ENCODE measurements around the gene NUDT3. TPM values are rescaled to one million over a fixed set of nuclear protein-coding genes. Genes with fewer than 3 reads are reported as not detected.

Gene NUDT3
- total and polyA plus RNA-seq, 9 of the 15 experiments (the other 6 are each of a cell fraction or from before 2014, with no cell fraction given): 5.4 to 81.2 (median 56.4) TPM

DNA sequence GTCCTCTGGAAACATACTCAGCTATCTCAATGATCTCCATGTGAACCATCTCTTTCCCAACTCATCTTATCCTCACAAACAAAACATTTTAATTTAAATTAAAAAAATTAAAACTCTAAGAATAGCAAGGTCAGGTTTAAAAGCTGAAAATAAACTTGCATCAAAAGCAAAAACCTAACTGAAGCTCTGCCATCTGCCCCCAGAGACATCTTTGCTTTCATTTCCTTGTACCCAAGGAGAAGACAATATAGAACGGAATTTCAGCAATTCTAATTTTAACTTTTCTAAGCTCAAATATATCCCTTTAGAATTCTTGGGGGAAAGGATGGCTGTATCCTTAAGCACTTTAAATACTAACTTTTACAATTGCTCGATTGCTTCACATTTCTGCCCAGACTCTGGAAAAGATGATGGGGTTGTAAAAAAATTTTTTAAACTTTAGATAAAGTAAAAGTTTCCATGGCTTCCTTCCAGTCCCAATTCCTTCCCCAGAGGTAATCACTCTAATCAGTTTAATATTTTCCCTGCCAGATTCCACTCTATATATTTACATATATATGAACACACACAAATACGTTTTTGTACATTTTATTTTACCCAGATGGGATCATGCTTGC, 74.5 kb downstream of the NUDT3 start (continued):
- TF ChIP-seq SMAD3 (CRISPR knock-in tag; conservative IDR thresholded peaks at IDR 0.05) (no peak), SIN3A (IDR thresholded peaks at IDR 0.05; ENCODE audit: borderline replicate concordance in 2 of 2, control insufficient read depth in 1 of 2, low read depth in 2 of 2, low read length in 2 of 2) (no peak), ZNF316 (IDR thresholded peaks at IDR 0.05) (0 out of 2 replicates have a peak, but pooled peaks have one; percentile 36), CEBPG (CRISPR knock-in tag; IDR thresholded peaks at IDR 0.05) (no peak), CEBPG (tag; conservative IDR thresholded peaks at IDR 0.05 in 1 of 2, IDR thresholded peaks at IDR 0.05 in 1 of 2) (0 out of 4 replicates have a peak, but pooled peaks of 1 of the 2 experiments have one; percentile 37), STAT5B (CRISPR knock-in tag; IDR thresholded peaks at IDR 0.05) (0 out of 2 replicates have a peak, but pooled peaks have one; percentile 4)
- TF ChIP-seq, protein P1, sequence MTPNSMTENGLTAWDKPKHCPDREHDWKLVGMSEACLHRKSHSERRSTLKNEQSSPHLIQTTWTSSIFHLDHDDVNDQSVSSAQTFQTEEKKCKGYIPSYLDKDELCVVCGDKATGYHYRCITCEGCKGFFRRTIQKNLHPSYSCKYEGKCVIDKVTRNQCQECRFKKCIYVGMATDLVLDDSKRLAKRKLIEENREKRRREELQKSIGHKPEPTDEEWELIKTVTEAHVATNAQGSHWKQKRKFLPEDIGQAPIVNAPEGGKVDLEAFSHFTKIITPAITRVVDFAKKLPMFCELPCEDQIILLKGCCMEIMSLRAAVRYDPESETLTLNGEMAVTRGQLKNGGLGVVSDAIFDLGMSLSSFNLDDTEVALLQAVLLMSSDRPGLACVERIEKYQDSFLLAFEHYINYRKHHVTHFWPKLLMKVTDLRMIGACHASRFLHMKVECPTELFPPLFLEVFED (CRISPR knock-in tag; conservative IDR thresholded peaks at IDR 0.05): no peak

DNA sequence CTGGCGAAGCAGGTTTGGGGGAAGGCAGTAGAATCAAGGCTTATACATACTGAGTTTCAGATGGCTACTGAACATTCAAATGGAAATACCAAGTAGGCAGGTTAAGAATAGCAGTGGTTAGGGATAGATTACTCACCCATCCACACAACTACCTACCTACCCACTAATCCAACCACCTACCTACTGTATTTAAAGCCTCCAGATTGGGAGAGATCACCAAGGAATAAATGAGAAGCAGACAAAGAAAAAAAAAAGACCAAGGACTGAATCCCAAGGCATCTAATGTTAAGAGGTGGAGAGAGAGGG, 75.3 kb downstream of the NUDT3 start:
- Histone ChIP-seq H3K36me3 (ENCODE audit: control insufficient read depth, insufficient read depth, low read length) (peaks cover 16% of the 10 kb centered on the region), H3K9me3 (replicated peaks; ENCODE audit: control insufficient read depth, insufficient read depth, low read depth, low read length) (no peaks in the 10 kb centered on the region), H4K20me1 (replicated peaks; ENCODE audit: control insufficient read depth, insufficient read depth, low read length) (no peaks in the 10 kb centered on the region), H3K4me3 (no peak overlapping the region), H3K27me3 (ENCODE audit: control insufficient read depth in 2 of 2, insufficient read depth in 2 of 2, low read length in 2 of 2) (no peaks in the 10 kb centered on the region), H3K79me2 (ENCODE audit: control insufficient read depth, insufficient read depth, low read length) (peaks cover 89% of the 10 kb centered on the region), H2AFZ (ENCODE audit: low read depth, low read length) (no peak overlapping the region), H3K9ac (ENCODE audit: insufficient read depth in 1 of 2, low read depth in 2 of 2, low read length in 2 of 2) (peak overlapping the region in 1 of 2 experiments; percentile 4; a peak in 1 of 4 replicates), H3K27ac (ENCODE audit: extremely low read depth, low read depth, low read length) (peak overlapping the region; percentile 66), H3K4me2 (ENCODE audit: insufficient read depth, low read length) (peak overlapping the region; percentile 19; the same call in 1 of the 2 replicates), H3K4me1 (replicated peaks in 1 of 2; ENCODE audit: control insufficient read depth in 2 of 2, insufficient read depth in 2 of 2, low read length in 2 of 2) (peaks cover 14 to 50% of the 10 kb centered on the region in 2 experiments), H3K9me1 (ENCODE audit: control insufficient read depth, insufficient read depth, low read length) (no peaks in the 10 kb centered on the region)
- ChIA-PET POLR2A (interaction anchor here (0.8 to 1.3 kb wide), 3 partner anchors 9 to 72 kb away, joined by 3 read pairs; no protein-coding TSS in a partner anchor), CTCF (ENCODE audit: low intra/inter-chr PET ratio) (no interaction called here)
- in situ Hi-C loops (cut with MboI): no loop called here
- TF ChIP-seq BRD4 (IDR thresholded peaks at IDR 0.05) (no peak), KDM5B (IDR thresholded peaks at IDR 0.05; ENCODE audit: insufficient replicate concordance, low read depth, low read length) (peak; percentile 32)
- TF ChIP-seq, protein P2, sequence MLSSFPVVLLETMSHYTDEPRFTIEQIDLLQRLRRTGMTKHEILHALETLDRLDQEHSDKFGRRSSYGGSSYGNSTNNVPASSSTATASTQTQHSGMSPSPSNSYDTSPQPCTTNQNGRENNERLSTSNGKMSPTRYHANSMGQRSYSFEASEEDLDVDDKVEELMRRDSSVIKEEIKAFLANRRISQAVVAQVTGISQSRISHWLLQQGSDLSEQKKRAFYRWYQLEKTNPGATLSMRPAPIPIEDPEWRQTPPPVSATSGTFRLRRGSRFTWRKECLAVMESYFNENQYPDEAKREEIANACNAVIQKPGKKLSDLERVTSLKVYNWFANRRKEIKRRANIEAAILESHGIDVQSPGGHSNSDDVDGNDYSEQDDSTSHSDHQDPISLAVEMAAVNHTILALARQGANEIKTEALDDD (IDR thresholded peaks at IDR 0.05): peak; percentile 82
- DNase-seq (ENCODE audit: extremely low read depth in 1 of 4, low spot score in 3 of 4) (no peak), ATAC-seq (no peak), FAIRE-seq (no peak)
- BruUV-seq (replicated peaks): no TSS peak
- WGBS (ENCODE audit: insufficient coverage, low coverage, missing lambda C conversion rate): 100% methylated on average over 1 of the region's 1 CpG
- intact Hi-C loops (cut with micrococcal nuclease): no loop called here
